NAMALWA (cell line): ENCODE data around the gene TRIAP1.
A peak's percentile ranks its signal among the peaks of the same experiment; 100 is the strongest.
"Not testable (repeated sequence)": the region's sequence is repeated elsewhere in the genome, so short reads cannot be mapped to it uniquely, and the experiment has no call there.

ENCODE experiments used
- DNase-seq: peaks from one replicate; pipeline ENCODE4 v3.0.0-alpha.2; 2015; ENCODE audit warnings: low spot score

The TRIAP1 gene

GRCh38 chr12:120468821-120469449 lies 22.8 kb upstream of the TRIAP1 start:
- peak; percentile 56 for DNase-seq

GRCh38 chr12:120468325-120468820 lies 22.2 kb upstream of the TRIAP1 start:
- peak; percentile 61 for DNase-seq

GRCh38 chr12:120467439-120467838 lies 21.3 kb upstream of the TRIAP1 start:
- DNase-seq, result no peak

GRCh38 chr12:120466560-120467315 lies 20.6 kb upstream of the TRIAP1 start:
- DNase-seq, result peak; percentile 78

GRCh38 chr12:120465756-120466155 lies 19.6 kb upstream of the TRIAP1 start:
- no peak for DNase-seq

GRCh38 chr12:120463712-120464111 lies 17.5 kb upstream of the TRIAP1 start:
- no peak for DNase-seq

- no peak for DNase-seq
These were observed 16.0 kb upstream of the TRIAP1 start for GRCh38 chr12:120462099-120462640.

GRCh38 chr12:120460157-120460556 lies 14.0 kb upstream of the TRIAP1 start:
- no peak for DNase-seq

GRCh38 chr12:120457133-120457532 lies 10.9 kb upstream of the TRIAP1 start:
- peak; percentile 61 for DNase-seq

GRCh38 chr12:120455302-120455701 lies 9.1 kb upstream of the TRIAP1 start:
- DNase-seq, result no peak

GRCh38 chr12:120453977-120454376 lies 7.8 kb upstream of the TRIAP1 start:
- DNase-seq, result peak; percentile 70

- DNase-seq, result no peak
These were observed 7.0 kb upstream of the TRIAP1 start for GRCh38 chr12:120453060-120453750.

- not testable (repeated sequence) for DNase-seq
These were observed 6.3 kb upstream of the TRIAP1 start for GRCh38 chr12:120452524-120452923.

GRCh38 chr12:120447992-120448391 lies 1.8 kb upstream of the TRIAP1 start:
- DNase-seq, result no peak

GRCh38 chr12:120446844-120447178 lies 627 bp upstream of the TRIAP1 start:
- not testable (repeated sequence) for DNase-seq

- no peak for DNase-seq
These were observed 1.5 kb downstream of the TRIAP1 start for GRCh38 chr12:120444676-120445075.

- peak; percentile 90 for DNase-seq
These were observed 6.4 kb downstream of the TRIAP1 start for GRCh38 chr12:120439646-120440247.

GRCh38 chr12:120438495-120439198 lies 7.5 kb downstream of the TRIAP1 start:
- DNase-seq, result peak; percentile 58

- DNase-seq, result peak; percentile 100
These were observed 8.3 kb downstream of the TRIAP1 start, which contains the start of gene COX6A1 for GRCh38 chr12:120437735-120438494. Gene COX6A1, plus strand, starts transcription at chr12:120438113. Its CDS starts 14 bp downstream, at chr12:120438127.

- no peak for DNase-seq
These were observed 13.2 kb downstream of the TRIAP1 start for GRCh38 chr12:120432772-120433525.
